Activated naive CD4-positive, alpha-beta T cell treated with anti-CD3 and anti-CD28 coated beads, Interleukin-2, amount 50 U/mL, for 24 hours (primary cell): ENCODE data around the gene ICA1L.

Experiments
- H3K27ac Mint-ChIP-seq: one replicate; pipeline ENCODE4 v1.8.0; 2021; ENCODE audit warnings: mild to moderate bottlenecking, mixed read lengths
- H3K27me3 Mint-ChIP-seq: one replicate; pipeline ENCODE4 v1.8.0; 2021; ENCODE audit warnings: mixed read lengths
- H3K36me3 Mint-ChIP-seq: one replicate; pipeline ENCODE4 v1.8.0; 2021; ENCODE audit warnings: mixed read lengths
- H3K4me1 Mint-ChIP-seq: one replicate; pipeline ENCODE4 v1.8.0; 2021; ENCODE audit warnings: mixed read lengths
- H3K4me3 Mint-ChIP-seq: one replicate; pipeline ENCODE4 v1.8.0; 2021; ENCODE audit warnings: mild to moderate bottlenecking, mixed read lengths
- H3K9me3 Mint-ChIP-seq: one replicate; pipeline ENCODE4 v1.8.0; 2021; ENCODE audit warnings: mixed read lengths

Gene ICA1L

DNA sequence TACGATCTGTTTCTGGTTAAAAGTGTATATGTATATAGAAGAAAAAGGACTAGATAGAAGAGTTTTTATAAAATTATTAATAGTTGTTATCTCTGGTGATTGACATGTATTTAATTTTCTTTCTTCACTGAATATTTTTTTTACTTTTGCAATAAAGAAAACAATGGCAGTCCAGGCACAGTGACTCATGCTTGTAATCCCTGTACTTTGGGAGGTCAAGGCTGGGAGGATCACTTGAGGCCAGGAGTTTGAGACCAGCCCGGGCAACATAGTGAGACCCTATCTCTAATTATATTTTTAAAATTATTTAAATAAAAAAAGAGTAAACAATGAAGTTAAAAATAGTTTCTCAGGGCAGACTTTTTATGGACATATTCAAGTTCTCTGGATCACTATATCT, 122.1 kb downstream of the ICA1L start:
- peaks cover 89% of the 10 kb centered on the region for H3K4me1 Mint-ChIP-seq
- H3K27me3 Mint-ChIP-seq: no peaks in the 10 kb centered on the region
- peaks cover 31% of the 10 kb centered on the region for H3K36me3 Mint-ChIP-seq
- no peak overlapping the region for H3K4me3 Mint-ChIP-seq
- peaks cover 12% of the 10 kb centered on the region for H3K9me3 Mint-ChIP-seq
- peak overlapping the region; percentile 98 for H3K27ac Mint-ChIP-seq

DNA sequence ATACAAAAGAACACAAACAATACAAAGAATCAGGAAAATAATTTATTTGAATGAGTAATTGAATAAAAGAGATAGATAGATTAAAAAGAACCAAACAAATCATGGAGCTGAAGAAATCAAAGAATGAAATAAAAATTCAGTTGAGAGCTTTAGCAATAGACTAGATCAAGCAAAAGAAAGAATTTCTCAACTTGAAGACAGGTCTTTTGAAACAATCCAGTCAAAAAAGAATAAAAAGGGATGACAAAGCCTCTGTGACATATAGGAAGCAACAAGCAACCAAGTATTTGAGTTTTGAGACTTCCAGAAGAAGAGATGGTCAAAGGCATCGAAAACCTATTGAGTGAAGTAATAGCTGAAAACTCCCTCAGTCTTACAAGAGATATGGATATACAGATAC, 128.0 kb downstream of the ICA1L start:
- Mint-ChIP-seq H3K36me3 (peaks cover 46% of the 10 kb centered on the region), H3K27ac (peak overlapping the region; percentile 35), H3K27me3 (no peaks in the 10 kb centered on the region), H3K4me3 (no peak overlapping the region), H3K9me3 (peaks cover 28% of the 10 kb centered on the region), H3K4me1 (peaks cover 44% of the 10 kb centered on the region)

GRCh38 chr2:202736826-202737225, 134.7 kb downstream of the ICA1L start:
- Mint-ChIP-seq H3K4me1 (peaks cover 36% of the 10 kb centered on the region), H3K9me3 (peaks cover 4% of the 10 kb centered on the region), H3K4me3 (no peak overlapping the region), H3K36me3 (peaks cover 32% of the 10 kb centered on the region), H3K27me3 (no peaks in the 10 kb centered on the region), H3K27ac (peak overlapping the region; percentile 23)

DNA sequence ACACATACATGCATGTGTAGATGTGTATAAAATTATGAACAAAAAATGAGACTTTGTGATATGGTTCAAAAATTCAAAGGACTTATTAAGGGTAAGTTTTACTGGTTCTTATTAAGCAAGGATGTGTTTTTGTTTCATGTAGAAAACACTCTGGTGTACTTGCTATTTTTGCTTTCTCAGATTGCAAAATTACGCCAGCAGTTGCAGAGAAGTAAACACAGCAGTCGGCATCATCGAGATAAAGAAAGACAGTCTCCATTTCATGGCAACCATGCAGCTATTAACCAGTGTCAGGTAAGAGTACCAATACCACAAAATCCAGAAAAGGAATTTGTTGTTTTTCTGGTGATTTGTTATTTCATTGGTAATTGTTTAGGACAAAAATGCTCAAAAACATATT, 145.5 kb downstream of the ICA1L start:
- Mint-ChIP-seq H3K4me3 (no peak overlapping the region), H3K27ac (no peak overlapping the region), H3K9me3 (peaks cover 3% of the 10 kb centered on the region), H3K4me1 (peaks cover 39% of the 10 kb centered on the region), H3K36me3 (peaks cover 30% of the 10 kb centered on the region), H3K27me3 (no peaks in the 10 kb centered on the region)

GRCh38 chr2:202723746-202724145, 147.8 kb downstream of the ICA1L start:
- H3K4me3 Mint-ChIP-seq: no peak overlapping the region
- no peaks in the 10 kb centered on the region for H3K9me3 Mint-ChIP-seq
- H3K36me3 Mint-ChIP-seq: peaks cover 19% of the 10 kb centered on the region
- H3K27me3 Mint-ChIP-seq: no peaks in the 10 kb centered on the region
- no peak overlapping the region for H3K27ac Mint-ChIP-seq
- H3K4me1 Mint-ChIP-seq: peaks cover 55% of the 10 kb centered on the region
